Measurements from ENCODE around the gene KLHL12.
A peak's percentile ranks its signal among the peaks of the same experiment; 100 is the strongest.
"Not testable (repeated sequence)": the region's sequence is repeated elsewhere in the genome, so short reads cannot be mapped to it uniquely, and the experiment has no call there.

The KLHL12 gene

DNA sequence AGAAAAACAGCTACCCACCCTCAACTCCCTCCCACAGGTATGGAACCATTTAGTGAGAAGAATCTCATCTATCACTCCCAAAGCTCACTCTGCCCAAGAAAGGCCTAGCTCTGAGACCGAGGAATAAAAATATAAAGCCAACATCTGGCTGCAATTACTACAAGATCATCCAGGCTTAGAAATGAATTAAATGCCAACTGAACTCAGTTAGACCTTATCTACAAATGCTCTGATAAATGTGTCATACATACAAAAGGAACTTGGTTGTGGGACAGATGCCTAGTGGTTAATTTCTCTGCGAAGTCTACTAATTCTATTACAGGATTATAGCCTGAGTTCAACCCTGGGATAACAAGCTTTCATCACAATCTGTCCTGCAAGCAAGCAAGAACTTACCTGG is 24.4 kb upstream of the KLHL12 start:
- no peak for DNase-seq (ENCODE audit: low spot score)

DNA sequence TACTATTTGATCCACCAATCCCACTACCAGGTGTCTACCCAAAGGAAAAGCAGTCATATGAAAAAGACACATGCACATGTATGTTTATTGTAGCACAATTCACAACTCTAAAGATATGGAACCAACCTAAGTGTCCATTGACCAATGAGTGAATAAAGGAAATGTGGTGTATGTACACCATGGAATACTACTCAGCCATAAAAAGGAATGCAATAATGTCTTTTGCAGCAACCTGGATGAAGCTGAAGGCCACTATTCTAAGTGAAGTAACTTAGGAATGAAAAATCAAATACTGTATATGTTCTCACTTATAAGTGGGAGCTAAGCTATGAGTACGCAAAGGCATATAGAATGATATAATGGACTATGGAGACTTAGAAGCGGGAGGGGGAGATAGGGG is 18.4 kb upstream of the KLHL12 start:
- DNase-seq (ENCODE audit: low spot score): no peak

DNA sequence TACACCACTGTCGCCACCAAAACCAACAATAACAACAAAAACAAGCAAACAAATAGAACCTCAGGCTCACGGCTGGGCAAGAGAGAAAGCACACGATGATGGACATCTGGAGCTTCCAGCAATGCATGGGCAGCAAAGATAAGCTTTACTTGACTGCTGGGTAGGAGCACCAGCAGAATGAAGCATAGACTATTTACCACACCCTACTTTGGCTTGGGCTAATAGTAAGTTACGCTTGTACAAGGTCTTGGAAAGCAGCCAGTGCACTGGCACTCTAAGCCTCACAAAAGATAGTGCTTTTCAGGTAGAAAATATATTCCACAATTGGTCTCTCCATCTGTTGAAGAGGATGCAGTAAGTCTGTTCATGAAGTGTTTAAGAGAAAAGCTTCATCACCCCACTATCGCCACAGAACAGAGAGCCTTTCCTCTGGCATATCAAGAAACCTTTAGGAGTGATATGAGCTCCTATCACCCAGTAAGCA is 17.4 kb upstream of the KLHL12 start:
- DNase-seq (ENCODE audit: low spot score): no peak

DNA sequence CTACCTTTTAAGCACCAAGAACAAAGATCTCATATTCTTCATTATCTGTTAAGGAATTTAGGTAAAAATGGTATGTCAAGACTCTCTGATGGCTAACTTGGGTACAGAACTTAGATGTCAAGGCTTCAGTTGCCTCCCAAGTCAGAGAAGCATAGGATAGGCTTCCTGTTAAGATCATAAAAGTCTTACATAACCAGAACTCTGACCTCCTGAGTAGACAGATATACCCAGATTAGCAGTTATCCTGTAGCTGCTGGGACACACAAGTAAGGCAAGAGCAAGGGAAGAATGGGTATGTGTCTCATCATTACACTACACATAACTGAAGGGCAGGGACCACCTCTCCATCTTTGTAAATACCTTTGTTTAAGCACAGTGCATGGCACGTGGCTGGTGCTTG is 15.4 kb upstream of the KLHL12 start:
- DNase-seq (ENCODE audit: low spot score): no peak

DNA sequence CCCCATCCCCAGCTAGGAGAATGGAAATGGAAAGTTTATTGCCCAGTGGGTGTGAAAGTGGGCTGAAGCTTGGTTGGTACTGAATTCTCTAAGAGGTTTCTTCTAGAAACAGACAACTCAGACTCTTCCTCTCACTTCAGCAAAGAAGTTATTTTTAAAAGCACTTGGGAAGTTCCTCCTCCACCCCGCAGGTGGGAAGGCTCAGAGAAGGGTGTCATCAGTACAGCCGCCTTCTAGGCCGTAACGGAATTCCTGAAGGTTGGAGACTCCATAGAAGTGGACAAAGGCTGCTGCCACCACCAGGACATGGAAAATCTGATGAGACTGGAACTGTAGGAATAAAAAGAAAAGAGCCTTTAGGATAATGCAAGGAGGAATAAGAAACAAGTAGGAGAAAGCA is 14.3 kb upstream of the KLHL12 start:
- no peak for DNase-seq (ENCODE audit: low spot score)

DNA sequence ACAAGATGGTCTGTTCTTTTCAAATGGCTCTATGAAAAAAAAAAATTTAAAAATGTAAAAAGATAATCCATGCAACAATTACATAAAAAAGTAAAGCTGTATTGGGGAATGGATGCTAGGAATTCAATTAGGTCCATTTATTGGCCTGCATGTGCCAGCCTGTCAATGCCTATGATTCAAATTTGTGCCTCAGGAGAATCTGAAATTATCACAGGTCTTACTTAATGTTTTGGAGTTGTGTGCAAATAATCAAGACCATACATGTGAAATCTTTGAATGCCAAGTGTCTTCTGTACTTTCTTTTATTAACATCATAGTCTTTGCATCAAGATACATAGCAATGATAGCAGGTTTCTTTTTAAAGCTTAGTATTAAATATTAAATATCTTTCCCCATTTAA is 13.5 kb upstream of the KLHL12 start:
- no peak for DNase-seq (ENCODE audit: low spot score)

DNA sequence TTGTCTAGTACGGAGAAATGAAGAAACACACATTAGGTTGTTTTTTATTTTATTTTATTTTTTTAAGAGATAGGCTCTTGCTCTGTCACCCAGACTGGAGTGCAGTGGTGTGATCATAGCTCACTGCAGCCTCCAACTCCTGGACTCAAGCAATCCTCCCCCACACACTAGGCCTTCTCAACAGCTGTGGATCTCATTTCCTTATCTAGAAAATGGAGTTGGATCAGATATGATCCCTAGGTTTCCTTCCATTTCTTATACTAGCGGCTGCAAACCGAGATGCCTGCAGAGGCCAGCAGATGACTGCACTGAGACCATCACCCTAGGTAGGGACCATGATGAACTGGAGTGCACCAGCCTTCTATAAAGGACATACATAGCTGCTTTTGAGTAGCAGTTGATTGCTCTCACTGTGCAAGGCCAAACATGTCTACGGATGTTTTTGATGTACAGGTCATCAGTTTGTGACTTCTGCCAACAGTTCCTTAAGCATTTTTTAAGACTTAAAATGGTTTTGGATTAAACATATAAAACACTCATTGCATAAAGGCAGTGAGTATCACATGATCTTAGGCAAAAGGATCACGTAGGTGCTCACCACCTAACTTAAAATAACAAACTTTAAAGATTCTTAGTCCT is 11.4 kb upstream of the KLHL12 start:
- DNase-seq (ENCODE audit: low spot score): no peak

DNA sequence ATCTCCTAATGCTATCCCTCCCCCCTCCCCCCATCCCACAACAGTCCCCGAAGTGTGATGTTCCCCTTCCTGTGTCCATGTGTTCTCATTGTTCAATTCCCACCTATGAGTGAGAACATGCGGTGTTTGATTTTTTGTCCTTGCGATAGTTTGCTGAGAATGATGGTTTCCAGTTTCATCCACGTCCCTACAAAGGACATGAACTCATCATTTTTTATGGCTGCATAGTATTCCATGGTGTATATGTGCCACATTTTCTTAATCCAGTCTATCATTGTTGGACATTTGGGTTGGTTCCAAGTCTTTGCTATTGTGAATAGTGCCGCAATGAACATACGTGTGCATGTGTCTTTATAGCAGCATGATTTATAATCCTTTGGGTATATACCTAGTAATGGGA is 9.4 kb upstream of the KLHL12 start:
- not testable (repeated sequence) for DNase-seq (ENCODE audit: low spot score)

DNA sequence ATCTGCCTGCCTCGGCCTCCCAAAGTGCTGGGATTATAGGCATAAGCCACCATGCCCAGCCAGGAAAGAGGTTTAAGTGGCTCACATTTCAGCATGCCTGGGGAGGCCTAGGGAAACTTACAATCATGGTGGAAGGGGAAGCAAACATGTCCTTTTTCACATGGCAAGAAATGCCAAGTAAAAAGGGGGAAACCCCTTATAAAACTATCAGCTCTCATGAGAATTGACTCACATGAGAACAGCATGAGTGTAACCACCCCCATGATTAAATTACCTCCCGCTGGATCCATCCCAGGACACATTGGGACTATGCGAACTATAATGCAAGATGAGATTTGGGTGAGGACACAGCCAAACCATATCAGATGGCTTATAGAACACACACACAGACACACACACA is 8.8 kb upstream of the KLHL12 start:
- no peak for DNase-seq (ENCODE audit: low spot score)

DNA sequence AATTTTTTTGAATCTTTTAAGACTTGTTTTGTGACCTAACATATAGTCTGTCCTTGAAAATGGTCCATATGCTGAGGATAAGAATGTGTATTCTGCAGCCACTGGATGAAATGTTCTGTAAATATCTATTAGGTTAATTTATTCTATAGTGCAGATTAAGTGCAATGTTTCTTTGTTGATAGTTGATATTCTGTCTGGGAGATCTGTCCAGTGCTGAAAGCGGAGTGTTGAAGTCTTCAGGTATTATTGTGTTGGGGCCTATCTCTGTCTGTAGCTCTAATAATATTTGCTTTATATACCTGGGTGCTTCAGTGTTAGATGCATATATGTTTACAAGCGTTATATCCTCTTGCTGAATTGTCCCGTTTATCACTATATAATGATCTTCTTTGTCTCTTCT is 7.7 kb upstream of the KLHL12 start:
- no peak for DNase-seq (ENCODE audit: low spot score)

DNA sequence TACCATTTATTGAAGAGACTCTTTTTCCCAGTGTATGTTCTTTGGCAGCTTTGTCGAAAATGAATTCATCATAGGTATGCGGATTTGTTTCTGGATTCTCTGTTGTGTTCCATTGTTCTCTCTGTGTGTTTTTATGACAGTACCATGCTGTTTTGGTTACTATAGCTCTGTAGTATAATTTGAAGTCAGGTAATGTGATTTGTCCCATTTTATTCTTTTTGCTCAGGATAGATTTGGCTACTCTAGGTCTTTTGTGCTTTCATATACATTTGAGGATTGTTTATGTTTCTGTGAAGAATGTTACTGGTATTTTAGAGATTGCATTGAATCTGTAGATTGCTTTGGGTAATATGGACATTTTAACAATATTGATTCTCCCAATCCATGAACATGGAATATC is 5.4 kb upstream of the KLHL12 start:
- DNase-seq (ENCODE audit: low spot score): no peak

DNA sequence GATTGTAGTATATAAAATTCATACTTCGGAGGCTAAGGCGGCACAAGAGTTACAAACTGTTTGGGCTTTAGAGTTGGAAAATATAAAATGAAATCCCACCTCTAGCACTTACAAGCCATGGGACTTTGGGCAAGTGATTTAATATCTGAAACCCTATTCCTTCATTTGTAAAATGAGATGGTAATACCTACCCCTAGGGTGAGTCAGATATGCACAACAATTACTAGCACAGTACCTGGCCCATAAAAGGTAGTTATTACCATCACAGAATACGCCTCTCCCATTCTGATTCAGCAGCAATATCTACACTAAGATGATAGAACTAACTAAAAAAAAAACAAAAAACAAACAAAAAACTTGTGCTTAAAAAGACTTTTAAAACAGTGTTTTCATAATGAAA is 3.5 kb downstream of the KLHL12 start:
- DNase-seq (ENCODE audit: low spot score): no peak

DNA sequence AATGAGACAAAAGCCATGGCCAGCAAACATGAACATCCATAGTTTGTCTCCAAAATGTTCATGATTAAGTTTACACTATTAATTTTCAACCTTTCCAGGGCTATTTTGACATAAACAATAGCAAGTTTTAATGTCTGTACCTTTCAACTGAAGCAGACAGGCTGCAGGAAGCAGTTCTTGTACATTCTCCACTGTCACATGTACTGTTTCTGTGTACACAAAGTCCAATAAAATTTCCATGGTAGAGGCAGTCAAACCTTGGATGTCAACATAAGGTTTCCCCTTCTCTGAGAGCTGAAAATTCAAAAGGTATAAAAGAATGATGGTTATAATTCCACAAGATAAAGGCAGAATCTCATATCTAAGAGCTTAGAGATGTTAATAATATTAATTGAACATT is 7.4 kb downstream of the KLHL12 start:
- DNase-seq (ENCODE audit: low spot score): no peak

DNA sequence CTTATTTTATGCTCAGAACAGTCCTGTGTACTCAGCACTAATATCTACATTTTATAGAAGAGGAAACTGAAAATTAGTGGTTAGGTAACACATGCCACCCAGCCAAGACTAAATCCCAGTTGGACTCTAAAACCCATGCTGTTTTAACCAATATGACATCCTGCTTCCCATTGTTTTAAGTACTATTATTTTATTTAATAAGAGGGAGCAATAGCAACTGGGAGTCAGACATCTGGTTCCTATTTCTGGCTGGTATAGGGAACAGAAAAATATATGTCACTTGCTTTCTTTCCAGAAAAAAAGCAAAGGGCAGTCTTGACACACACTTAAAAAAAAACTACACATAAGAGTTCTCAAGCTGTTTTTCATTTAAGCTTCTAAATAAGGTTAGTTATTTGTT is 11.9 kb downstream of the KLHL12 start:
- no peak for DNase-seq (ENCODE audit: low spot score)

DNA sequence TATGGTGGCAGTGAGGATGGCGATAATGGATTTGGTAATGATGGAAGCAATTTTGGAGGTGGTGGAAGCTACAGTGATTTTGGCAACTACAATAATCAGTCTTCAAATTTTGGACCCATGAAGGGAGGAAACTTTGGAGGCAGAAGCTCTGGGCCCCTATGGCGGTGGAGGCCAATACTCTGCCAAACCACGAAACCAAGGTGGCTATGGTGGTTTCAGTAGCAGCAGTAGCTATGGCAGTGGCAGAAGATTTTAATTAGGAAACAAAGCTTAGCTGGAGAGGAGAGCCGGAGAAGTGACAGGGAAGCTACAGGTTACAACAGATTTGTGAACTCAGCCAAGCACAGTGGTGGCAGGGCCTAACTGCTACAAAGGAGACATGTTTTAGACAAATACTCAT is 14.6 kb downstream of the KLHL12 start:
- DNase-seq (ENCODE audit: low spot score): not testable (repeated sequence)

DNA sequence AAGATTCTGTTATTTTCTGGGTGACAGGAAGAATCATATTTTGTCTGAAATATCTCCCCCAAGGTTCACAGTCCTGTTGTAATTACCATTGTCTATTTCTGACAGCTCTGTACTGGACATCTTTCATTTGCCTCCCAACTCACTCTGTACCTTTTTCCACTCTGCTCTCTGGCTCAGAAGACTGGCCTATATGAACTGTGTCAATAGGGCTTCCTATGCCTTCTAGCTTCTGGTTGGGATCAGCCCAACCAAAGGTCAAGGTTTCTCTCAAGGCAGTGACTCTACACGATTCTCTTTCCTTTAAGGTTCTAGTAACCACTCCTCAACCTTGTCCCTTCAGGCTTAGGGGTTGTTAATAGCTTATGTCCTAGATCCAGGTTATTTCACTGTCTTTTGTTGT is 17.5 kb downstream of the KLHL12 start:
- no peak for DNase-seq (ENCODE audit: low spot score)

DNA sequence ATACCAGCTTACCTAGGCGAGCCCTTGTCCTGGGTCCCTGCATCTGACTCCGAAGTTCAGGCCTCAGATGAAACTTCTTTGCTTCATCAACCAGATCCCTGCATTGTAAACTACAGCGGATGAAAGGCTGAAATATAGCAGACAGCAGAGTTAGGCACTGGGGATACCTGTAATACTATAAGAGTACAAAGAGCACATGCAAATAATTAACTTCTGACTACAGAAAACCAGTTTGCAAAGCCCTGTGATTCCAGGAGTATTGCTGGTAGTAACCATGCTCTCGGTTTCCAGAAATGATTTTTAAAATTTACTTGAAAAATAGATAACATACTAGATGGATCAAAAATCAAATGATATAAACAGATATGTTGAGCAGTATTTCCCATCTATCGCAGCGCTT is 18.0 kb downstream of the KLHL12 start:
- no peak for DNase-seq (ENCODE audit: low spot score)

DNA sequence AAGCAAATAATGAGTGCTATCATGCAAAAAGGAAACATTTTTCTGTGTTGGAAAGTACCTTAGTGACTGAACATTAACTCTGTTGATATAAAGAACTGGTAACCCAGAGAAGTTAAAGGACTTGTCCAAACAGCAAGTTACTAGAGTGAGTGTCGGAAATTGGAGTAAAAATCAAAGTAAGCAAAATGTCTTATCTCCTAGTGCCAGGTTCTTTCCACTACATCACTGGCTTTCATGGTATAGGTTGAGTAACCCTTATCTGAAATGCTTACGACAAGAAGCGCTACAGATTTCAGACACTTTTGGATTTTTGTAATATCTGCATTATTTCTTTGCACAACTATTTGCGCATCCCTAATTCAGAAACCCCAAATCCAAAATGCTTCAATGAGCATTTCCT is 21.7 kb downstream of the KLHL12 start:
- DNase-seq (ENCODE audit: low spot score): no peak

DNA sequence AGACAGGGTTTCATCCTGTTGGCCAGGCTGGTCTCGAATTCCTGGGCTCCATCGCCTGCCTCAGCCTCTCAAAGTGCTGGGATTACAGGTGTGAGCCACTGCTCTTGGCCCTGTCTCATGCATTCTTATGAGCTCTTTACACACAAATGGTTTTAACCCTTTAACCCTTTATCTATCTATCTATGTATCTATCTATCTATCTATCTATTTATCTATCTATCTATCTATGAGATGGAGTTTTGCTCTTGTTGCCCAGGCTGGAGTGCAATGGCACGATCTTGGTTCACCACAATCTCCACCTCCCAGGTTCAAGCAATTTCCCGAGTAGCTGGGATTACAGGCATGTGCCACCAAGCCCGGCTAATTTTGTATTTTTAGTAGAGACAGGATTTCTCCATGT is 23.2 kb downstream of the KLHL12 start:
- DNase-seq (ENCODE audit: low spot score): not testable (repeated sequence)

DNA sequence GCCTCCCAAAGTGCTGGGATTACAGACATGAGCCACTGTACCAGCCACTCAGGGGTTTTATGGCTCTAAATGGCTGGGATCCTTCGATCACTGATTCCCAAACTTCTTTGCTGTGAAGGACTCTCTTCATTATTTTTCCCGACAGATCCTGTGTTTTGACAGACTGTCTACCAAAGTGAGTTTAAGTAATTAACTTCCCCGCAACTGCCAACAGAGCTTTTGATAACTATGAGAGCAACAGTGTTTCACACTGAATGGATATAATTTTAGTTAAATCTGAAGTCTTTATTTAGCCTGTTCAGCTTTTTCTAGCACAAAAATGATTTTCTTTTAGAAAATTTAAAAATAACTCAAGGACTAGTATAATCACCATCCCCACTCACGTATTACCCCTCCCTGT is 25.5 kb downstream of the KLHL12 start:
- DNase-seq (ENCODE audit: low spot score): no peak

DNA sequence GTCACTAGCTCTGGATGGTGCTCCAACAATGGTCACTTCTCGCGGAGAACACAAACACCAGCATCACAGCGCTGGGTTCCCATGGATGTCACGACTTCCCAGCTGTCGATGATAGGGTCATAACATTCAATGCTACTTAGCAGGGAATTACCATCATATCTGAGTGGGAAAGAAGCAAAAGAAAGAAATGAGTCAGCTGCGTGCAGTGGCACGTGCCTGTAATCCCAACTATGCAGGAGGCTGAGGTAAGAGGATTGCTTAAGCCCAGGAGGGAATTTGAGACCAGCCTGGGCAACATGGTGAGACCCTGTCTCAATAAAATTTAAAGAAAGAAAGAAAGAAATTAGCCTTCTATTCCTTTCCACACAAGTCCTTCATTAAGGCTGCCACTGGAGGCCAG is 34.5 kb downstream of the KLHL12 start:
- DNase-seq (ENCODE audit: low spot score): no peak

DNA sequence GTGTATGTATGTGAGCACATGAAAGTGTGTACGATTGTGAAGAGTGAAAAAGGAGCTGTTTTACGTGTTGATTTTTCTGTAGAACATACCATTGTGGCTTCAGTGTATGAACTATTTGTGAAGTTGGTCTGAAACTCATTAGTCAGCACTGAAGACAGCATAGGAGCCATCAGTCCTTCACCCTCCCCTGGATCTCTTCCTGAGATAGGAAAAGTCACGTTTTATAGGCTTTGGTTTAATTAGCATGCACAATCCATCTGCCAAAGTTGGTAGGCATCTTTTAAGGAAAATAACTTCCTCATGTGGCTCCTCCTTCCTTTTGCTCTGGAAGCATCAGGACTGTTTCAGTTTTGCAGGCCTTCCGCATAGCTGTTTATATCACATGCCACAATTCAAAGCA is 36.6 kb downstream of the KLHL12 start:
- DNase-seq (ENCODE audit: low spot score): no peak

DNA sequence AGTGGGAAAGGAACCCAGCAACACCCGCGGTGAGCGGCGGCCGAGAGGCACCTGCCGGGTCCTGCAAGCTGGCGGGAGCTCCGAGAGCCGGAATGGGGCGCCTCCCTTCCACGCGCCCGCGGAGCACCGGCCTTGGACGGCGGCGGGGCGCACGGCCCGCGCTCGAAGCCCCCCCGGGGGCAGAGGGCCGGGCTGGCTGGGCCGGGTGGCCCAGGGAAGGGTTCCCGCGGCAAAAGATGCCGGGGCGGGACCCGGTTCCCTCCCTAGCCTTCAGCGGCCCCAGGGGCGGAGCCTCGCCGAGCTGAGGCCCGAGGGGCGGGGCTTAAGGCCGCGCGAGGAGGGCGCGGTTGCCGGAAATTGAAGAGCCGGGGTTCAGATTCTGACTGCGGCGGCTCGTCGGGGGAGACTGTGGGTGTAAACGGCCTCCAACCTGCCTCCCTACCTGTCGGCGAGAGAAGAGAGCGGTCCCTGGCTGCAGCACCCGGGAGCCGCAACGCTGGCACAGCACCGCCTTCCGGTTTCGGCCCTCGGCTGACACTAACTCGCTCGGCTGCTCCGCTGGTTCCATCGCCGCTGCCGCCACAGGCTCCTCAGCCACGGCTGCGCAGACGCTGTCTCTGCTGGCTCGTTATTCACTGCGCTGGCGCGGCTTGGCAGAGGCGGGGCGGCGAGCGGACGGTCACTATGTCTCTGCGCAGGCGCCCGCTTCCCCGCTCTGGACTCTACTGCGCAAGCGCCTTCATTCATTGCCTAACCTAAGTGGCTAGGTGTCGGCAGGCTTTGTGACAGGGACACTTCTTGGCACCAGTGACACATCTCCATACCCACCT is 38.3 kb downstream of the KLHL12 start, which contains the start of gene RABIF:
TSS of gene RABIF (minus strand) at position 619 of the 830 bp plus-strand sequence. CDS start at position 568, 51 bp downstream.
- peak; percentile 100 for DNase-seq (ENCODE audit: low spot score)

DNA sequence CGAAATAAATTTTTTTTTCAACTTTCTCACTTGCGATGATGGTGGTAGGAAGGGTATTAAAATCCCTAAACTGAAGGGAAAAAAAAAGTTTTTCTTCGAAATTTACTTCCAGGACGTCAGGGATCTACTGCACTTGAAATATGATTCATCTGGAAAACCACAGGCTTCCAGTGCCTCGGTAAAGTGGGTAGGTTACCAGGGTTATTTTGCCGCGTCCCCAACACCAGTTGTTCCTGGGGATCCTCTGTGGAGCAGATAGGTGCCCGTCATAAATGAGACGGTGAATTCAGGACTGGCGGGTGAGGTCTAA is 38.9 kb downstream of the KLHL12 start:
- DNase-seq (ENCODE audit: low spot score): peak; percentile 49

All from AG08395 (cell line).